GM21390 (cell line): ENCODE results near the gene VWC2.
A peak's percentile ranks its signal among the peaks of the same experiment; 100 is the strongest.

Experiments used
- ATAC-seq: cut with Tn5 transposase; IDR thresholded peaks from one replicate; pipeline ENCODE4 v1.9.1; 2021; ENCODE audit not compliant: unreplicated experiment

VWC2 gene

DNA sequence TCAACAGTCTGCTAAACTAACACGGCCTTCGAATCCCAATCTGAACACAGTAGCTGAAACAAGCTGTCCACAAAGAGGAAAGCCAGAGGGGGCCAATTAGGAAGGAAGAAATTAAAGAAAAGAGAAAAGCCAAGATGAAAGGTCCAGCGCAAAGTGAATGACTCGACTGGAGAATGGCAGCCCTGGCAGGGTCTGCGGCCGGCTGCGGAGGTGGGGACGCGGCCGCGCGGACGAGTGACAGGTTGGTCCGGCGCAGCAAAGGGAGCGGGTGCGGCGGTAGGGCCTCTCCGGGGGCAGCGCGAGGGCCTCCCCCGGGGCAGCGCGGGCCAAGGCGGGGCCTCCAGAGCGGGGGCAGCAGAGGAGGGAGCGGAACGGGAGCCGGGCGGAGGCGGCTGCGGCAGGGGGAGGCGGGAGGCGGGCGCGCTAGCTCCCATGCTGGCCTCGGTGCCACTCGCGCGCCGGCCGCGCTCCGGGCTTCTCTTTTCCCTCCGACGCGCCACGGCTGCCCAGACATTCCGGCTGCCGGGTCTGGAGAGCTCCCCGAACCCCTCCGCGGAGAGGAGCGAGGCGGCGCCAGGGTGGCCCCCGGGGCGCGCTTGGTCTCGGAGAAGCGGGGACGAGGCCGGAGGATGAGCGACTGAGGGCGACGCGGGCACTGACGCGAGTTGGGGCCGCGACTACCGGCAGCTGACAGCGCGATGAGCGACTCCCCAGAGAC lies at the start of gene VWC2:
Gene VWC2 (plus strand): TSS at position 421 of the 718 bp plus-strand sequence. CDS start 1,798 bp downstream, outside the sequence.
- no peak for ATAC-seq

GRCh38 chr7:49724071-49724470 lies 49.4 kb upstream of the VWC2 start:
- no peak for ATAC-seq

GRCh38 chr7:49731836-49732235 lies 41.6 kb upstream of the VWC2 start:
- ATAC-seq: no peak

- no peak for ATAC-seq
These were observed 10.8 kb upstream of the VWC2 start for GRCh38 chr7:49762666-49763065.

- no peak for ATAC-seq
These were observed 9.6 kb upstream of the VWC2 start for GRCh38 chr7:49763791-49764190.

GRCh38 chr7:49766966-49767365 lies 6.5 kb upstream of the VWC2 start:
- peak; percentile 87 for ATAC-seq

- ATAC-seq: no peak
These were observed 5.7 kb upstream of the VWC2 start for GRCh38 chr7:49767719-49768118.

DNA sequence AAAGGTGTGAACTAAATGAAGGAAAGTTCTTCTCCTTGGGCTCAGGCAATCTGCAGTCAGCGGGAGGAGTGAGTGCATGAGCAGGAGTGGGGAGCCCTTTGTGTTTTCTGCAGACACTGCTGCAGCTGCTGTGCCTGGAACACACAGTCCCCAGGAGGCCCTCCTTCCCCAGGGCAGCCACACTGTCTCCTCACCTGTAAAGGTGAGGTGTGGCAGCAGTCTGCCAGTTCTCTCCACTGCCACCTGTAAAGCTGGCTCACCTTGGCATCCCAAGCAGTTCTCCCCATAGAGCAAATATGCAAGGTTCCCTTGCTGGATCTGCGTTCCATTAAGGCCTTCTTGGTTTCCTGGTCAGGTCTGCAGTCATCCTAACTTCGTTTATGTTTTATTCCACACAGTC lies 5.2 kb upstream of the VWC2 start:
- no peak for ATAC-seq

- ATAC-seq: no peak
These were observed 4.6 kb upstream of the VWC2 start for GRCh38 chr7:49768835-49769234.

DNA sequence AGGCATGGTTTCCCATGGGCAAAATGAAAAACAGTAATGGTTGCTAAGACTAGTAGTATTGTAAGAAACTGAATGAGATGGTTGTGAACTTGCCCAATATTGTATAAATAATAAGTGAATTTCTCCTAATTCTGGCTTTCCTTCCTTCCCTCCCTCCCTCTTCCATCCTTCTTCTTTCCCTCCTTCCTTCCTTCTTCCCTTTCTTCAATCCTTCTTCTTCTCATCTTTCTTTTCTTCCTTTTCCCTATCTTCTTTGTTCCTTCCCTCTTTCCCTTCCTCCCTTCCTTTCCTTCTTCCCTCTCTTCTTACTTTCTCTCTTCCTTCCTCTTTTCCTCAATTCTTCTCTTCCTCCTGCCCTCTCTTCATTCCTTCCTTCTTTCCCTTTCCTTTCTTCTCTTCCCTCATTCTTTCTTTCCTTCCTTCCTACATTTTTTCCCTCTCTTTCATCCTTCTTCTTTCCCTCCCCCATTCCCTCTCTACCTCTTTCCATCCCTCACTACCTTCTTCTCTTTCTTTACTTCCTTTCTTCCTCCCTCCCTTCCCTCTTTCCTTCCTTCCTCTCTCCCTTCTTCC lies 4.1 kb upstream of the VWC2 start:
- ATAC-seq: no peak

GRCh38 chr7:49770838-49771237 lies 2.6 kb upstream of the VWC2 start:
- ATAC-seq: no peak

- peak; percentile 27 for ATAC-seq
These were observed 1.8 kb upstream of the VWC2 start for GRCh38 chr7:49771427-49772176.

DNA sequence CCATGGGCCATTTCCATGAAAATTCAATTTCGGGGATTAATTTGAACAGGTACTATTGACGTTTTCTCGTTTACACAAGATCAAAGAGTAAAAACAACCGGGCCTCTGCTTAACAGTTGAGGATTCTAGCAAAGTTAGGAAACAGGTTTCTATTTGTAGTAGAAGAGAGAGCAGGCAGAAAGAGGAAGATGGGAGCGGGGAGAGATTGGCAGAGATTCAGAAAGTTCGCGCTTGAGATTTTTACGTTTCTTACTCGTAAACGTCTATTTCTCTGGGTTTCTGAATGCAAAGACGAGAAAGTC lies 571 bp upstream of the VWC2 start:
- ATAC-seq: no peak

DNA sequence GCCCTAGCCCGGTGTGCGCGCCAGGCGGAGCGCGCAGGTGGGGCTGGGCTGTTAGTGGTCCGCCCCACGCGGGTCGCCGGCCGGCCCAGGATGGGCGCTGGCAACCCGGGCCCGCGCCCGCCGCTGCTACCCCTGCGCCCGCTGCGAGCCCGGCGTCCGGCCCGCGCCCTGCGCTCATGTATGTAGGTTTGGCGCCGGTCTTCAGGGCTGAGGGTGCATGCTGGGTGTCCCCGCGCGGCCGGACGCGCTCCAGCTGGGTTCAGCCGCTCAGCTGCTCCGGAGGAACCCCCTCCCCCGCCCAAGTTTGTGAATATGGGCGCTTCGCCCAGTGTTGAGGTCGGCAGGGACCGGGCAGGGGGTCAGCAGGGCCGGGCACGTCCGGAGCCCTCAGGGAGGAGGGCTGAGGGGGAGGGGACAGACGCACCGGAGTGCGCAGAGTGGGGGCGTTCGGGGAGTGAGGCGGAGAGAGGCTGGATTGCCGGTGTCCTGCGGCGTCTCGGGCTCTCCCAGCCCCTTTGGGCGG lies 559 bp downstream of the VWC2 start:
- no peak for ATAC-seq

DNA sequence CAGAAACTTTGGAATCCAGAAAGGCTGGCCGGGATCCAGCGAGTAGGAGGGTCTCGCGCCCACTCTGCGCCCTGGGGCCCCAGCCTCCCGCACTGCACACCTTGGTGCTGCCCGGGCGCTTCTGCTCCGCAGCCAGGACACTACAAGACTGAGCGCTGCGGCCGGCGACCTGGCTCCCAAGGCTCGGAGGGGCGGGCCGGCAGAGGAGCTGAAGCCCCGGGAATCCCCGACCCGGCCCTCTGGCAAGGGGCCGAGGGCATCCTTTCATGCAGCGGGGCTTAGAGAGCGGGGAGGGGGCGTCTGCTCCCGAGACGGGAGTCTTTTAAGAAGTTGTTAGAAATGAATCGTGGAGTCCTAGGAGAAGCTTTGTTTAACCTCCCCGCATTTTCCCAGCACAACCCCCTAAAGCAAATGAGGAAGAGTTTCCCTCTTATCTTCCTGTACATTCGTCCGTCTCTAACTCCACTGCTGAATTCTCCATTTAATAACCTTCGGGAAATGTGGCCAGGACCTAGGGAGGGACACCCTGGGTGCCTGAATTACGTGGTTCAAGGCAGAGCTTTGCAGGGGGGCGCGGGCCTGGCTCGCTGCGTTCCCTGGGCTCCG lies 1.1 kb downstream of the VWC2 start:
- no peak for ATAC-seq

GRCh38 chr7:49775065-49775948 lies 1.9 kb downstream of the VWC2 start:
- ATAC-seq: no peak

- ATAC-seq: no peak
These were observed 2.6 kb downstream of the VWC2 start for GRCh38 chr7:49775949-49776443.

DNA sequence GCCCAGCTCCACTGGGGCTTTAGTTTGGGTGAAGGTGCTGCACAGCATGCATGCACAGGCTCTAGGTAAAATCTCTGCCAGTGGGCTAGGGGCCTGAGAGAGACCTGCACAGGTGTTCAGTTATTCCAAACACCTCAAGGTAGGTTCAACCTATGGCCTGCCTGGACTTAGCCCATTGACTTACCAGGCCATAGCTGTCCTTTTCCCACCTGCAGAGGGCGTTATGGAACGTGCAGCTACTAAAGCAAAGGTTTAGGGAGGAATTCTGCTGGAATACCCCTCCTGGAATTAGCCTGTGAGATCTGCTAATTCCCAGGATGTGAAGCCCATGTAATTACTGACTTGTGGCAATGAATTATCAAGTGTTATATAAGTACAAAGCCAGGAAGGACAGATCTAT lies 3.6 kb downstream of the VWC2 start:
- ATAC-seq: no peak

DNA sequence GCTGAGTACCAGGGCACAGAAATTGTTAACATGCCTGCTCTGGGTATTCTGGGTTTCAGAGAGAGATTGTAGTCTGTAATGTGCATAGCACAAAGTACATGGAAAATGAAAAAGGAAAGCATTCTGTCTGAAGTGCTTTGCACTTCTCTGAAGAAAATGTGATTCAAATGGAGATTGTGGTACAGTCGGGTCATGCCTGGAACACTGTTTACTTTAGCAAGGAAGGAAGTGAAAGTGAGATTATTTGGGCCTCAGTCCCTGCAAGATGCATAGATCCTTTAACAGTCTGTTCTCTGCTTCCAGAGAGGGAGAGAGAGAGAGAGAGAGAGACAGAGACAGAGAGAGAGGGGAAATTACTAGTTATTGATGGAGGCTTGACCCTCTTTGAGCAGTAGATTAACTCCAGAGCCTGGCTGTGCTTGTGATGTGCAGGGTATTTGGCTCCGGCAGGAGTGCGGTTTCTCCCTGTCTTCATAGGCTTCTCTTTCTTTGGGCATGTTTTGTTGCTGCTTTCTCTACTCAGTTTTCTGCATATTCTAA lies 5.4 kb downstream of the VWC2 start:
- peak; percentile 51 for ATAC-seq

DNA sequence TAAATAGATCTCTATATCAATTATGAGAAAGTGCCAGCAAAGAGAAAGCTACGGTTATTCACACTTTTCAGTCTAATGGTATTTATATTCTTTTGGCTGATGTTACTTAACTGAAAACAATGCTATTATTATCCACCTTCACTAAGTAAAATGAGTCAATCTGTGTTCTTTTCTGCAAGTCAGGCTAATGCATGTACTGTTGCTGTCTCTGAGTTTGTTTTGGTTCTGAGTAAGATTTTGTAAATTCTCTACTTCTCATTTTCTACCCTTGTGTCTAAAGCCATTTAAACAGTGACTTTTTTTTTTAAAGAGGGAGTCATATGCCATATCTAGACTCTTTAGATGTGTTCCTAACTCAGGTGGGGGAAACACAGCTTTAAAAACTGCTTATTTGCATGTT lies 7.5 kb downstream of the VWC2 start:
- no peak for ATAC-seq
